Progenitor cell of endocrine pancreas (in vitro differentiated cells): ENCODE data around the gene SEC61G. TPM values are rescaled to one million over a fixed set of nuclear protein-coding genes. Genes with fewer than 3 reads are reported as not detected.

Experiments used
- DNase-seq: peaks from one replicate; pipeline ENCODE4 v3.0.0; 2021; ENCODE audit warnings: low spot score; ENCODE audit not compliant: unreplicated experiment
- H3K27ac Mint-ChIP-seq: 2 replicates; pipeline ENCODE4 v1.8.0; 2021; ENCODE audit warnings: mild to moderate bottlenecking, moderate library complexity, mixed read lengths
- H3K27me3 Mint-ChIP-seq: 2 replicates; pipeline ENCODE4 v1.8.0; 2021; ENCODE audit warnings: mixed read lengths
- H3K36me3 Mint-ChIP-seq: 2 replicates; pipeline ENCODE4 v1.8.0; 2022; ENCODE audit warnings: mixed read lengths; ENCODE audit not compliant: insufficient read depth
- H3K4me1 Mint-ChIP-seq: 2 replicates; pipeline ENCODE4 v1.8.0; 2021; ENCODE audit warnings: low read depth, mixed read lengths
- H3K4me3 Mint-ChIP-seq: 2 replicates; pipeline ENCODE4 v1.8.0; 2021; ENCODE audit warnings: low read depth, mild to moderate bottlenecking, moderate library complexity, mixed read lengths
- H3K9me3 Mint-ChIP-seq: 2 replicates; pipeline ENCODE4 v1.8.0; 2021; ENCODE audit warnings: low read depth, mixed read lengths
- total RNA-seq: library from RNA; stranded (reverse); gene quantifications from 2 replicates; pipeline ENCODE4 v1.2.1, GENCODE V29; 2021
- TF ChIP-seq, protein P1 (sequence below): fragments of 200-600 bp; sonication (generic); IDR thresholded peaks from one replicate; pipeline ENCODE4 v1.5.0; 2021; ENCODE audit warnings: antibody characterized with exemption, mild to moderate bottlenecking; ENCODE audit not compliant: unreplicated experiment

SEC61G gene
- total RNA-seq, 1 donor from 2014 or later = 110 TPM

DNA sequence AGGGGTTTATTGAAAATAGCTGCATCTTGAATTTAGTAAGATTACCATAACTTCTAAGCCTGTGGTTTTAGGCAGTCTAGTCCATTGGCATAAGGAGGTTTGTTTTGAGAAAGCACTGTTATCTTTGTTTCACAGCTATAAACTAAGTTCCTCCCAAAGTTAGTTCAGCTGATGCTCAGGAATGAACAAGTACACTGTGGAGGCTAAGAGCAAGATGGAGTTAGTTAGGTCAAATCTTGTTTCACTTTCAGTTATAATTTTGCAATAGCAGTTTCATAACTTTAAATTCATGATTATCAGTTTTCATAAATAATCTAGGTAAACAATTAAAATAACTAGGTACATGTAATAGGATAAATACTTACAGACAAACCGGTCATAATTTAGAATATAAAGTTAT, 15.4 kb downstream of the SEC61G start:
- peaks cover 5% of the 10 kb centered on the region for H3K4me1 Mint-ChIP-seq
- no peak overlapping the region for H3K27ac Mint-ChIP-seq
- TF ChIP-seq, protein P1, sequence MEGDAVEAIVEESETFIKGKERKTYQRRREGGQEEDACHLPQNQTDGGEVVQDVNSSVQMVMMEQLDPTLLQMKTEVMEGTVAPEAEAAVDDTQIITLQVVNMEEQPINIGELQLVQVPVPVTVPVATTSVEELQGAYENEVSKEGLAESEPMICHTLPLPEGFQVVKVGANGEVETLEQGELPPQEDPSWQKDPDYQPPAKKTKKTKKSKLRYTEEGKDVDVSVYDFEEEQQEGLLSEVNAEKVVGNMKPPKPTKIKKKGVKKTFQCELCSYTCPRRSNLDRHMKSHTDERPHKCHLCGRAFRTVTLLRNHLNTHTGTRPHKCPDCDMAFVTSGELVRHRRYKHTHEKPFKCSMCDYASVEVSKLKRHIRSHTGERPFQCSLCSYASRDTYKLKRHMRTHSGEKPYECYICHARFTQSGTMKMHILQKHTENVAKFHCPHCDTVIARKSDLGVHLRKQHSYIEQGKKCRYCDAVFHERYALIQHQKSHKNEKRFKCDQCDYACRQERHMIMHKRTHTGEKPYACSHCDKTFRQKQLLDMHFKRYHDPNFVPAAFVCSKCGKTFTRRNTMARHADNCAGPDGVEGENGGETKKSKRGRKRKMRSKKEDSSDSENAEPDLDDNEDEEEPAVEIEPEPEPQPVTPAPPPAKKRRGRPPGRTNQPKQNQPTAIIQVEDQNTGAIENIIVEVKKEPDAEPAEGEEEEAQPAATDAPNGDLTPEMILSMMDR = no peak
- DNase-seq = no peak
- no peaks in the 10 kb centered on the region for H3K9me3 Mint-ChIP-seq
- H3K4me3 Mint-ChIP-seq = no peak overlapping the region
- H3K36me3 Mint-ChIP-seq = peaks cover 6% of the 10 kb centered on the region
- no peaks in the 10 kb centered on the region for H3K27me3 Mint-ChIP-seq

DNA sequence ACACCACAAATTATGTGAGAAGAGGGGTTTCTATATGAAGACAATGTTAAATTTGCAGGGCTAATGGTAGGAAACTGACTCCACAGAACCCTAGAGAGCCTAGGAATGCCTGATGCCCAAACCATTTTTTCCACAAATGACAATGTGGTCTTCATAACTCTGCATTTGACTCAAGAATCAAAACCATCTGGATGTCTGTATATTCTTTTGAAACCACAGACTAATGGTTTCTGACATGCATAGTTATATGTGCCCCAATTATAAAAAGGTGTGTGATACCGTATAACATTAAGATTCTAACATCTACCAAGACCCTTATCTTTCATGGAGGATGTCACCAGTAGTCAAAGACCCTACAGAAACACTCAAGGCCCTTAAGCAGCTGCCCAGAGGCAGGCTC, 20.3 kb downstream of the SEC61G start:
- DNase-seq = no peak
- TF ChIP-seq, protein P1 = no peak
- H3K4me1 Mint-ChIP-seq = peaks cover 4% of the 10 kb centered on the region
- H3K27ac Mint-ChIP-seq = no peak overlapping the region
- no peaks in the 10 kb centered on the region for H3K27me3 Mint-ChIP-seq
- H3K4me3 Mint-ChIP-seq = no peak overlapping the region
- no peaks in the 10 kb centered on the region for H3K9me3 Mint-ChIP-seq
- no peaks in the 10 kb centered on the region for H3K36me3 Mint-ChIP-seq

DNA sequence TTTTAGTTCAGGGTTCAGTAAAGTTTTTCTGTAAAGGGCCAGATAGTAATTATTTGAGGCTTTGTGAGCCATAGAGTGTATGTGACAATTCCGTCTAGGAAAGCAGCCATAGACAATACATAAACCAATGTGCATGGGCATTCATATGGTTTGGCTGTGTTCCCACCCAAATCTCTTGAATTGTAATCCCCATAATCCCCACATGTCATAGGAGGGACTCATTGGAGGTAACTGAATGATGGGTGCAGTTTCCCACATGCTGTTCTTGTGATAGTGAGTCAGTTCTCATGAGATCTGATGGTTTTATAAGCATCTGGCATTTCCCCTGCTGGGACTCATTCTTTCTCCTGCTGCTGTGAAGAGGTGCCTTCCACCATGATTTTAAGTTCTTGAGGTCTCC, 29.9 kb downstream of the SEC61G start:
- TF ChIP-seq, protein P1 = no peak
- no peak overlapping the region for H3K4me3 Mint-ChIP-seq
- no peak for DNase-seq
- no peak overlapping the region for H3K27ac Mint-ChIP-seq
- H3K4me1 Mint-ChIP-seq = no peaks in the 10 kb centered on the region
- H3K36me3 Mint-ChIP-seq = no peaks in the 10 kb centered on the region
- no peaks in the 10 kb centered on the region for H3K27me3 Mint-ChIP-seq
- no peaks in the 10 kb centered on the region for H3K9me3 Mint-ChIP-seq

DNA sequence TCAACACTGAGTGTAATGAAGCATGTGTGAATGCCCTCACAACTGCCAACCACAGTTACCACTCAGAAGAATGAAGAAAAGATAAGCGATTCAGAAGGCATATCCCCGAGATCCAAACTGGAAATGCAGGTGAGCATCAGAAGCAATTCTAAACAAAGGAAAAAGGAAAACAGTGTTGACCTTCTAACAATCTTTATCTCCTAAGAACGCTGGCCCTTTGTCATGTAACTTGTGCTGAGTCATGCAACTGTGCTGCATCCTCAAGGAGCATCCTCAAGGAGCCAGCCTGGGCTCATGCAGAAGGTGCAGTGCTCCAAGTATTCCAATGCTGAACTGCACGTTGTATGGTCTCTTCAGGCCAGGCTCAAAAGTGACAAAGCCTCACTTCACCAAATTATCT, 30.6 kb downstream of the SEC61G start:
- DNase-seq = no peak
- Mint-ChIP-seq H3K4me3 (no peak overlapping the region), H3K27ac (no peak overlapping the region), H3K36me3 (no peaks in the 10 kb centered on the region), H3K4me1 (no peaks in the 10 kb centered on the region), H3K9me3 (no peaks in the 10 kb centered on the region), H3K27me3 (no peaks in the 10 kb centered on the region)
- TF ChIP-seq, protein P1 = no peak

DNA sequence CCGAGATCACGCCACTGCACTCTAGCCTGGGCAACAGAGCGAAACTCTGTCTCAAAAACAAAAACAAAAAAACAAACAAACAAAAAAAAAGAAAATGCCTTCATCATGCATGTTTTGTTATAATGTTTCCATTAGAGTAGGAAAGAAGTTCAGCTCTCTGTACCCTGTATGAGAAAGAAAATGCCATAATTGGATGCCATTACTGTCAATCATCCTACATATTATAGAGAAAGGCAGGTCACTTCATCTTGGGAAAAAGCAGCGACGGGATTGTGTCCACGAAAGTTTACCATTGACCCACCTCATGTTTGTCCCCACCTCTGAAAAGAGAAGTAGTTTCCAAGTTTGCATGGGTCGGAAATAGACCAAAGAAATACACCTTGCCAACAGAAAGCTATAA, 33.8 kb downstream of the SEC61G start:
- peaks cover 12% of the 10 kb centered on the region for H3K27me3 Mint-ChIP-seq
- no peaks in the 10 kb centered on the region for H3K36me3 Mint-ChIP-seq
- no peaks in the 10 kb centered on the region for H3K9me3 Mint-ChIP-seq
- no peaks in the 10 kb centered on the region for H3K4me1 Mint-ChIP-seq
- H3K4me3 Mint-ChIP-seq = no peak overlapping the region
- TF ChIP-seq, protein P1 = no peak
- H3K27ac Mint-ChIP-seq = no peak overlapping the region
- no peak for DNase-seq
